Activated naive CD8-positive, alpha-beta T cell (primary cell): ENCODE measurements around the gene PSMG4.

Experiments
- H3K27ac Mint-ChIP-seq: one replicate; pipeline ENCODE4 v1.8.0; 2021; ENCODE audit warnings: mixed read lengths
- H3K27me3 Mint-ChIP-seq: one replicate; pipeline ENCODE4 v1.8.0; 2021; ENCODE audit warnings: mixed read lengths
- H3K36me3 Mint-ChIP-seq: one replicate; pipeline ENCODE4 v1.8.0; 2021; ENCODE audit warnings: mixed read lengths
- H3K4me1 Mint-ChIP-seq: one replicate; pipeline ENCODE4 v1.8.0; 2021; ENCODE audit warnings: low read depth, mixed read lengths
- H3K4me3 Mint-ChIP-seq: one replicate; pipeline ENCODE4 v1.8.0; 2021; ENCODE audit warnings: mild to moderate bottlenecking, mixed read lengths
- H3K9me3 Mint-ChIP-seq: one replicate; pipeline ENCODE4 v1.8.0; 2021; ENCODE audit warnings: low read depth, mixed read lengths

The PSMG4 gene

DNA sequence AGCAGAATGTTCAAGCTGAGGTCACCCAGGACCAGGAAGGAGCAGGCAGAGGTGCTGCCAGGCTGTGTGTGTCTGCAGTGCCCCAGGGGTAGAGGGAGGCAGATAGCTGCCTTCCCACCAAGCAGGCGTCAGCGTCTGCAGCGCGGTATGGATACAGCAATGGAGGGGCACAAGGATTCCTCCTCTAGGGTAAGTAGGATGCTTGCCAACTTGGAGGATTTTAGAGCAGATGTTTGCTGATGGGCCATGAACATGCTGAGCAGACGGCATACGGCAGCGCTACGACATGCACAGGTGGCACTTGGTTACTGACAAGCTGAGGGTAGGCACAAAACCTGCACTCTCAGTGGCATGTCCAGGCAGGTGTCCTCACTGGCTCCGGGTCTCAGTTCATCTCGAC lies 48.1 kb downstream of the PSMG4 start:
- no peaks in the 10 kb centered on the region for H3K4me1 Mint-ChIP-seq
- no peak overlapping the region for H3K27ac Mint-ChIP-seq
- no peaks in the 10 kb centered on the region for H3K27me3 Mint-ChIP-seq
- peaks cover 4% of the 10 kb centered on the region for H3K9me3 Mint-ChIP-seq
- H3K36me3 Mint-ChIP-seq: peaks cover 6% of the 10 kb centered on the region
- no peak overlapping the region for H3K4me3 Mint-ChIP-seq

- H3K4me3 Mint-ChIP-seq: no peak overlapping the region
- no peaks in the 10 kb centered on the region for H3K27me3 Mint-ChIP-seq
- H3K27ac Mint-ChIP-seq: no peak overlapping the region
- peaks cover 6% of the 10 kb centered on the region for H3K36me3 Mint-ChIP-seq
- no peaks in the 10 kb centered on the region for H3K4me1 Mint-ChIP-seq
- H3K9me3 Mint-ChIP-seq: peaks cover 4% of the 10 kb centered on the region
Observed at GRCh38 chr6:3307436-3307835, 48.7 kb downstream of the PSMG4 start.

DNA sequence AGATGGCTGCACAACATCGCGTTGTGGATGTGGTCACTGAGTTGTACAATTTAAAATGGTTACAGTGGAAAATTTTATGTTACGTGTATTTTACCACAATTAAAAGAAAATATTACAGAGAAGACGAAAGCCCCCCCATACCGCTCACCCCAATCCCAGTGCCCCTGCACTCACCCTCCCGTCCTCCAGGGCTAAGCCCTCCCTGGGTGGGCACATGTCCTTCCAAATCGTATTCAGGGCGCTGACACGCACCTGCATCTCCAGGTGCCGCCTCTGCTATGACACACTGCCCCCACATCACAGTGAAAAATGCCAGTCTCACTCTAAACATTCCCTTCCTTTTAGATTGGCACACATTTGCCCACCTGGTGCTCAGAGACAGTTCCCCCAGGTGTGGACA lies 49.4 kb downstream of the PSMG4 start:
- H3K27ac Mint-ChIP-seq: no peak overlapping the region
- no peaks in the 10 kb centered on the region for H3K4me1 Mint-ChIP-seq
- H3K36me3 Mint-ChIP-seq: peaks cover 6% of the 10 kb centered on the region
- H3K27me3 Mint-ChIP-seq: no peaks in the 10 kb centered on the region
- no peak overlapping the region for H3K4me3 Mint-ChIP-seq
- H3K9me3 Mint-ChIP-seq: peaks cover 4% of the 10 kb centered on the region

DNA sequence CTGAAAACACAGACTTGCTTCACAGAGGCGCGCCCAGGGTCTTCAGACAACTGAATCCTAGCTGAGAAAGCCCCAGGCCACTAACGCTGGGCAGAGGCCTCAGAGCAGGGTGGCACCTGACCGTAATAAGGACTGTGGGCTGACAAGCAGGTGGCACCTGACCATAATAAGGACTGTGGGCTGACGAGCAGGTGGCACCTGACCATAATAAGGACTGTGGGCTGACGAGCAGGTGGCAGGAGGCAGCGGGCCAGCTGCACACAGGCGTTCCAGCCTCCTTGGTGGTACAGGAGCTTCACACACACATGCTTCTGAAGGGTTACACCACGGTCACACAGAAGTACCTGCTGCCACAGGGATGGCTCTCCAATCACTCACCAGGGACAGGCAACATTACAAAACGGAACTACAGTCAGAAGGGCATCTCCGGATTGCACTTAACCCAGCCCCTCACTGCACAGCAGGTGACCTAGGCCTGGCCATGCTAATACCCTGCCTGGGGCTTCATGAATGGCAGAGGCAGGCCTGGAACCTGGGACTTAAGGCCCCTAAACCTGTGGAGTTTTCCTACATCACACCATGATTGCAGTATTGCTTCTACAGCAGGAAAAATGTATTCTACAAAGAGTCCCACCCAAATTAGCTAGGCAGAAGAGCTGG lies 50.8 kb downstream of the PSMG4 start:
- no peaks in the 10 kb centered on the region for H3K27me3 Mint-ChIP-seq
- H3K27ac Mint-ChIP-seq: no peak overlapping the region
- peaks cover 3% of the 10 kb centered on the region for H3K36me3 Mint-ChIP-seq
- no peaks in the 10 kb centered on the region for H3K4me1 Mint-ChIP-seq
- no peaks in the 10 kb centered on the region for H3K9me3 Mint-ChIP-seq
- no peak overlapping the region for H3K4me3 Mint-ChIP-seq

GRCh38 chr6:3310051-3310448 lies 51.3 kb downstream of the PSMG4 start:
- Mint-ChIP-seq H3K27ac (no peak overlapping the region), H3K4me3 (no peak overlapping the region)

GRCh38 chr6:3310703-3311102 lies 52.0 kb downstream of the PSMG4 start:
- no peaks in the 10 kb centered on the region for H3K27me3 Mint-ChIP-seq
- H3K9me3 Mint-ChIP-seq: no peaks in the 10 kb centered on the region
- H3K36me3 Mint-ChIP-seq: peaks cover 4% of the 10 kb centered on the region
- no peaks in the 10 kb centered on the region for H3K4me1 Mint-ChIP-seq
- H3K27ac Mint-ChIP-seq: no peak overlapping the region
- no peak overlapping the region for H3K4me3 Mint-ChIP-seq

More at GRCh38 chr6:3310051-3310448, 51.3 kb downstream of the PSMG4 start:
- H3K9me3 Mint-ChIP-seq: no peaks in the 10 kb centered on the region
- no peaks in the 10 kb centered on the region for H3K27me3 Mint-ChIP-seq
- peaks cover 5% of the 10 kb centered on the region for H3K36me3 Mint-ChIP-seq
- no peaks in the 10 kb centered on the region for H3K4me1 Mint-ChIP-seq

DNA sequence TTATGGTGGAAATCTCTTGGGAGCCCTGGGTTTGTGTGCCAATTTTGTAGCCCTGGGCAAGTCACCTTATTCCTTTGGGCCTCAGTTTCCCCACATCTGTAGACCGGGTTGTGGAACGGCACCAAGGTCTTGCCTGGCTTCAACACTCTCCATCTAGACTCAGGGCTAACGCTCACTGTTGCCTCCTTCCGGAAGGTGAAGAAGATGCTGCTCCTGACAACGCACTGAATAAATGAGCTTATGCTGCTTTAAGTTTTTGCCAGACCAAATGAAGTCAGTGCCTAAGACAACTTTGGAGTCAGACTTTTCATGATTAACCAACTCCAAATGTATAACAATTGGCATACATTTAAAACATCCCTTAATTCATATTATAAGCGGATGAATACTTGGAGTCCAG lies 53.1 kb downstream of the PSMG4 start:
- Mint-ChIP-seq H3K4me1 (no peaks in the 10 kb centered on the region), H3K4me3 (no peak overlapping the region), H3K36me3 (peaks cover 6% of the 10 kb centered on the region), H3K9me3 (no peaks in the 10 kb centered on the region), H3K27me3 (no peaks in the 10 kb centered on the region), H3K27ac (no peak overlapping the region)

- no peak overlapping the region for H3K4me3 Mint-ChIP-seq
- H3K36me3 Mint-ChIP-seq: peaks cover 6% of the 10 kb centered on the region
- no peak overlapping the region for H3K27ac Mint-ChIP-seq
- H3K9me3 Mint-ChIP-seq: no peaks in the 10 kb centered on the region
- H3K4me1 Mint-ChIP-seq: peaks cover 7% of the 10 kb centered on the region
- H3K27me3 Mint-ChIP-seq: no peaks in the 10 kb centered on the region
Observed at GRCh38 chr6:3312604-3313231, 54.0 kb downstream of the PSMG4 start.

DNA sequence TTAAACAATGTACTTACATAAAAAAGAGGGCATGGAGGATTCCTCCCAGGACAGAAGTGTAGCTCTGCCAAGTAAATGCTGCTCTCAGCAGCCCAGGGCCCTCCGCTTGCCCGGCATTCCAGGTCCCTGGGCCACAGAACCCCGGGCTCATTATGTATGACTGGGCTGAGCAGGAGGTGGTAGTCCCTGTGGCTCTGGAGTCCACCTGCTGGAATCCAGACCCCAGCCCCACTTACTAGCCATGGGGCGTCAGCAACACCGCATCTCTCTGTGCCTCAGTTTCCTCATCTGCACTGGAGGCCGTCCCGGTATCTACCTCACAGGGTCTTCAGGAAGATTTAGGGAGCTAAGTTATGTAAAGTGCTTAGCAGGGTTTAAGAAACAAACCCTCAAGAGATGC lies 55.4 kb downstream of the PSMG4 start:
- Mint-ChIP-seq H3K27me3 (no peaks in the 10 kb centered on the region), H3K4me1 (peaks cover 21% of the 10 kb centered on the region), H3K9me3 (no peaks in the 10 kb centered on the region), H3K27ac (no peak overlapping the region), H3K4me3 (no peak overlapping the region), H3K36me3 (peaks cover 6% of the 10 kb centered on the region)

DNA sequence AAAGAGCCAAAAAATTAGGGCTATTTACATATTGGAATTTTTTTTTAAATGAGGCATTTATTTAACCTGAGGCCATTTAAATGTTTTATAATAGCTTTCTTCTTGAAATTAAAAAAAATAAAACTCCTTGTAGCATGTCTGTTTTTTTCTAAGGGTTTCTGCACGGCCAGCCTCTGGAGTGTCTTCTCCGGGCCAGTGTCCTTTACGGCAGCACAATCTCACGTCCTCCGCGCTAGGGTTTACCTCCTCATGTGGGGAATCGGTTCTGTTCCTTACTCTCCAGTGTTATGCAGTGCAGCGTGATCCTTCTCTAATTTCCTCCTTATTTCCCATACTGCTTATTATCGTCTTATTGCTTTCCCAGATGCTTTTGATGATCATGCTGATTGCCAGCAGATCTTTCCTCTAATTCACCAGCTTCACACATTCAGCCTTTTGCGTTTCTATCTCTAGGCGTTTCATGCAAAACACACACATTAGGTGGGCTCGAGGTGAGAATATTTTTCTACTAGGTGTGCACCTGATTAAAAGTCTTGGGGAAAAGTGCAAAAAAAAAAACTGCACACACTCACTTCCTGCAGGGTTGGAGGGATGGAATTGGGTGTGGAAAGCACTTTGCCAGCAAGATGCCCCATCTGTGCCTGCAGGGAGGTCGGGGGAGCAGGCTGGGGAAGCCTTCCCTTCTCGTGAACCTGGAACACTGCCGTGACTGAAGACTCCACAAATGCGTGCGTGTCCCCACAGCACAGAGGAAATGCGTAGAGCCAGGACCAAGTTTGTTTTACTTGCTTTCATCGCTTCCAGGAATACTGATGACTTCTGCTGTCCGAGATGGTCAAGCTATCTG lies 56.1 kb downstream of the PSMG4 start:
- no peak overlapping the region for H3K4me3 Mint-ChIP-seq
- H3K4me1 Mint-ChIP-seq: peaks cover 27% of the 10 kb centered on the region
- no peaks in the 10 kb centered on the region for H3K9me3 Mint-ChIP-seq
- peaks cover 6% of the 10 kb centered on the region for H3K36me3 Mint-ChIP-seq
- H3K27ac Mint-ChIP-seq: no peak overlapping the region
- H3K27me3 Mint-ChIP-seq: no peaks in the 10 kb centered on the region

GRCh38 chr6:3315841-3316240 lies 57.1 kb downstream of the PSMG4 start:
- Mint-ChIP-seq H3K36me3 (peaks cover 6% of the 10 kb centered on the region), H3K4me1 (peaks cover 27% of the 10 kb centered on the region), H3K9me3 (no peaks in the 10 kb centered on the region), H3K4me3 (no peak overlapping the region), H3K27me3 (no peaks in the 10 kb centered on the region), H3K27ac (no peak overlapping the region)

DNA sequence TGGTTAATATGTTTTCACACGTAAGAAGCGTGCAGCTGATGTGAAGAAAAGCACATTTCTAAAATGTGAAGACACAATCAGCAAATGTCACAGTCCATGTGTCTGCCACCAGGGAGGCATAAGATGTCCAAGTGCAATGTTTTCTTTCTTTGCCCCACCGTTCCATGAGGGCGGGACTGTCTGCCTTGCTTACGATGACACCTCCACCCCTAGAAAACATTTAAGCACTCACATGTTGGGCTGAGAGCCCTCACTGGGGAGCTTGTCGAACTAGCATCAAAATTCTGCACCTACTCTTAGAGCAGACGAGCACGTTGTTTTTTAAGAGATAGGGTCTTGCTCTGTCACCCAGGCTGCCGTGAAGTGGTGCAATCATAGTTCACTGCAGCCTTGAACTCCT lies 57.6 kb downstream of the PSMG4 start:
- H3K27me3 Mint-ChIP-seq: no peaks in the 10 kb centered on the region
- H3K4me1 Mint-ChIP-seq: peaks cover 27% of the 10 kb centered on the region
- H3K9me3 Mint-ChIP-seq: no peaks in the 10 kb centered on the region
- H3K27ac Mint-ChIP-seq: no peak overlapping the region
- peaks cover 6% of the 10 kb centered on the region for H3K36me3 Mint-ChIP-seq
- H3K4me3 Mint-ChIP-seq: no peak overlapping the region

GRCh38 chr6:3316818-3317217 lies 58.1 kb downstream of the PSMG4 start:
- H3K4me3 Mint-ChIP-seq: no peak overlapping the region
- no peaks in the 10 kb centered on the region for H3K27me3 Mint-ChIP-seq
- peaks cover 27% of the 10 kb centered on the region for H3K4me1 Mint-ChIP-seq
- no peak overlapping the region for H3K27ac Mint-ChIP-seq
- no peaks in the 10 kb centered on the region for H3K9me3 Mint-ChIP-seq
- peaks cover 6% of the 10 kb centered on the region for H3K36me3 Mint-ChIP-seq
